Fibroblast of lung (primary cell): ENCODE measurements around the gene EGFL6.

Experiments used
- EZH2 ChIP-seq: IDR thresholded peaks from 2 replicates; pipeline ENCODE4 v1.5.1; 2012; ENCODE audit warnings: low read length, control low read depth, mild to moderate bottlenecking; ENCODE audit errors: missing control alignments
- TF ChIP-seq, protein P1 (sequence below), 2 donors: IDR thresholded peaks in 1 of 2; conservative IDR thresholded peaks in 1 of 2; 1 replicate in 1 of 2; 2 replicates in 1 of 2; pipeline ENCODE4 v1.5.1; 2011 to 2012; ENCODE audit warnings: low read length in 2 of 2, control low read depth in 1 of 2, inconsistent platforms in 1 of 2, low read depth in 1 of 2, mild to moderate bottlenecking in 1 of 2

DNA sequence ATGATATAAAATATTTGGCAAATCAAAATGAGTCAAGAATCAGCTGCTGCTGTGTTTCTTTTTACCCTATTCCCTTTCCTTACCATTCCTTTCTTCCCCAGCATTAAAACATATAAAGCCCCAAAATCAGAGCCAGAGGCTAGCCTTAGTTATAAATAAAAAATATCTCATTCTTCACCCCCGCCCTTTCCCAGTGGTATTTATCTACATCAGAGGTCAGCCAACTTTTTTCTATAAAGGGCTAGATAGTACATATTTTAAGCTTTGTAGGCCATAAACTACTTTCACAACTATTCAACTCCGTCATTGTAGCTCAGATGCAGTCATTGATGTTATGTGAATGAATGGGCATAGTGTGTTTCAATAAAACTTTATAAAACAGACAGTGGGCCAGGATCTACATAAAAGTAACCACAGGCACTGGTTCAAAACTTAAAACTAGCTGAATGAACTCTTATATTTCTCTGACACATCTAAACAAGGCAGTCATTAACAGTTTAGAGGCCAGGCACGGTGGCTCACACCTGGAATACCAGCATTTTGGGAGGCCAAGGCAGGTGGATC, 53.1 kb downstream of the EGFL6 start:
- TF ChIP-seq, protein P1, sequence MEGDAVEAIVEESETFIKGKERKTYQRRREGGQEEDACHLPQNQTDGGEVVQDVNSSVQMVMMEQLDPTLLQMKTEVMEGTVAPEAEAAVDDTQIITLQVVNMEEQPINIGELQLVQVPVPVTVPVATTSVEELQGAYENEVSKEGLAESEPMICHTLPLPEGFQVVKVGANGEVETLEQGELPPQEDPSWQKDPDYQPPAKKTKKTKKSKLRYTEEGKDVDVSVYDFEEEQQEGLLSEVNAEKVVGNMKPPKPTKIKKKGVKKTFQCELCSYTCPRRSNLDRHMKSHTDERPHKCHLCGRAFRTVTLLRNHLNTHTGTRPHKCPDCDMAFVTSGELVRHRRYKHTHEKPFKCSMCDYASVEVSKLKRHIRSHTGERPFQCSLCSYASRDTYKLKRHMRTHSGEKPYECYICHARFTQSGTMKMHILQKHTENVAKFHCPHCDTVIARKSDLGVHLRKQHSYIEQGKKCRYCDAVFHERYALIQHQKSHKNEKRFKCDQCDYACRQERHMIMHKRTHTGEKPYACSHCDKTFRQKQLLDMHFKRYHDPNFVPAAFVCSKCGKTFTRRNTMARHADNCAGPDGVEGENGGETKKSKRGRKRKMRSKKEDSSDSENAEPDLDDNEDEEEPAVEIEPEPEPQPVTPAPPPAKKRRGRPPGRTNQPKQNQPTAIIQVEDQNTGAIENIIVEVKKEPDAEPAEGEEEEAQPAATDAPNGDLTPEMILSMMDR (conservative IDR thresholded peaks at IDR 0.05 in 1 of 2, IDR thresholded peaks at IDR 0.05 in 1 of 2; ENCODE audit: low read depth in 1 of 2, low read length in 2 of 2) = no peak
- no peak for TF ChIP-seq EZH2
